Skin of body (tissue), 2 donors: Measurements from ENCODE around the gene RNF144B. TPM values are rescaled to one million over a fixed set of nuclear protein-coding genes. Genes with fewer than 3 reads are reported as not detected.
"Not testable (repeated sequence)": the region's sequence is repeated elsewhere in the genome, so short reads cannot be mapped to it uniquely, and the experiment has no call there.

ENCODE experiments used
- DNase-seq: peaks from one replicate; lab custom pipeline; 2025; lab: John Stamatoyannopoulos, UW
- total RNA-seq: library from RNA; depleted of rRNA; stranded (reverse); fragments of >200 nt; gene quantifications from one replicate; pipeline ENCODE4 v1.2.3, GENCODE V29; 2014

Gene RNF144B
- total RNA-seq, 1 donor from 2014 or later, result 24.4 TPM

- DNase-seq, result no peak
These were observed 20.0 kb downstream of the RNF144B start for GRCh38 chr6:18406955-18407749.

- DNase-seq, result not testable (repeated sequence)
These were observed 22.5 kb downstream of the RNF144B start for GRCh38 chr6:18409602-18410001.

GRCh38 chr6:18410412-18410811, 23.3 kb downstream of the RNF144B start:
- DNase-seq, result no peak

- no peak for DNase-seq
These were observed 24.9 kb downstream of the RNF144B start for GRCh38 chr6:18412068-18412467.

- DNase-seq, result no peak
These were observed 25.5 kb downstream of the RNF144B start for GRCh38 chr6:18412644-18413043.

GRCh38 chr6:18413381-18413780, 26.2 kb downstream of the RNF144B start:
- DNase-seq, result no peak

- DNase-seq, result no peak
These were observed 27.0 kb downstream of the RNF144B start for GRCh38 chr6:18414116-18414515.

- DNase-seq, result no peak
These were observed 28.1 kb downstream of the RNF144B start for GRCh38 chr6:18415207-18415606.

- DNase-seq, result no peak
These were observed 28.7 kb downstream of the RNF144B start for GRCh38 chr6:18415671-18416340.

- DNase-seq, result no peak
These were observed 29.2 kb downstream of the RNF144B start for GRCh38 chr6:18416341-18416679.

GRCh38 chr6:18420328-18420727, 33.2 kb downstream of the RNF144B start:
- DNase-seq, result no peak

GRCh38 chr6:18422136-18422535, 35.0 kb downstream of the RNF144B start:
- no peak for DNase-seq

- no peak for DNase-seq
These were observed 36.3 kb downstream of the RNF144B start for GRCh38 chr6:18423426-18423825.

GRCh38 chr6:18424201-18424600, 37.1 kb downstream of the RNF144B start:
- no peak for DNase-seq

- DNase-seq, result no peak
These were observed 38.1 kb downstream of the RNF144B start for GRCh38 chr6:18425218-18425617.

- no peak for DNase-seq
These were observed 40.1 kb downstream of the RNF144B start for GRCh38 chr6:18427296-18427695.

GRCh38 chr6:18429655-18430297, 42.6 kb downstream of the RNF144B start:
- DNase-seq, result no peak

- no peak for DNase-seq
These were observed 44.4 kb downstream of the RNF144B start for GRCh38 chr6:18431581-18431980.

GRCh38 chr6:18432180-18432579, 45.0 kb downstream of the RNF144B start:
- DNase-seq, result no peak

GRCh38 chr6:18432619-18433018, 45.5 kb downstream of the RNF144B start:
- DNase-seq, result no peak

GRCh38 chr6:18433059-18433458, 45.9 kb downstream of the RNF144B start:
- DNase-seq, result no peak

- no peak for DNase-seq
These were observed 49.2 kb downstream of the RNF144B start for GRCh38 chr6:18436341-18436740.

GRCh38 chr6:18439581-18439980, 52.4 kb downstream of the RNF144B start:
- DNase-seq, result no peak
